Measurements from ENCODE around the gene EXOC3L2.

GRCh38 chr19:45217193-45217956, 27.8 kb downstream of the EXOC3L2 start:
- no peak for TF ChIP-seq CTCF (IDR thresholded peaks at IDR 0.05)
- no peak for TF ChIP-seq POLR2A (IDR thresholded peaks at IDR 0.05)
- no peak for TF ChIP-seq EP300 (IDR thresholded peaks at IDR 0.05)
